Esophagus squamous epithelium (tissue), 5 donors: Measurements from ENCODE around the gene TFCP2. TPM values are rescaled to one million over a fixed set of nuclear protein-coding genes. Genes with fewer than 3 reads are reported as not detected.

Source experiments
- DNase-seq: peaks from one replicate; lab custom pipeline; 2025; lab: John Stamatoyannopoulos, UW
- H3K27ac ChIP-seq, 4 donors: fragments of 200-600 bp; sonication (generic); one replicate each; pipeline ENCODE4 v1.5.1; 2016 to 2019; ENCODE audit warnings: mild to moderate bottlenecking in 1 of 4
- H3K27me3 ChIP-seq, 4 donors: fragments of 200-600 bp; sonication (generic); 1 replicate in 3 of 4; 2 replicates in 1 of 4; pipeline versions ENCODE4 v1.5.1 to v1.6.0; 2017 to 2021; ENCODE audit warnings: antibody characterized with exemption in 1 of 4
- H3K36me3 ChIP-seq, 3 donors: fragments of 200-600 bp; sonication (generic); one replicate each; pipeline ENCODE4 v1.5.1; 2016 to 2019
- H3K4me1 ChIP-seq, 3 donors: fragments of 200-600 bp; sonication (generic); one replicate each; pipeline ENCODE4 v1.5.1; 2017 to 2019
- H3K4me3 ChIP-seq, 4 donors: fragments of 200-600 bp; sonication (generic); 1 replicate in 3 of 4; 2 replicates in 1 of 4; pipeline ENCODE4 v1.5.1; 2016 to 2019; ENCODE audit warnings: mild to moderate bottlenecking in 2 of 4, moderate library complexity in 1 of 4
- H3K9me3 ChIP-seq, 3 donors: fragments of 200-600 bp; sonication (generic); one replicate each; pipeline ENCODE4 v1.5.1; 2016 to 2019
- POLR2A ChIP-seq, 4 donors: fragments of 450-650 bp; IDR thresholded peaks; one replicate each; pipeline ENCODE4 v1.6.1; 2017; ENCODE audit warnings: antibody characterized with exemption in 4 of 4, mild to moderate bottlenecking in 4 of 4, moderate library complexity in 3 of 4
- WGBS, 2 donors: methylation state at CpG; one replicate each; pipeline ENCODE4 v1.1.5; 2018; 5-methylcytosine and 5-hydroxymethylcytosine counted together
- intact Hi-C: fragments of 100-400 bp; cut with DNase I; formaldehyde crosslinking; loops from one replicate; pipeline ENCODE4 v1.15.0; 2022
- total RNA-seq, 4 donors: library from RNA; depleted of rRNA; stranded (reverse); fragments of >200 nt; gene quantifications; one replicate each; pipeline ENCODE4 v1.1.0, GENCODE V29; 2016
- TF ChIP-seq, protein P1 (sequence below), 6 experiments: fragments of 450-650 bp in 4 of 6; fragments of 200-600 bp in 2 of 6; sonication (generic) in 2 of 6; IDR thresholded peaks; one replicate each; pipeline ENCODE4 v1.5.1; 2016 to 2019; ENCODE audit warnings: antibody characterized with exemption in 6 of 6, mild to moderate bottlenecking in 4 of 6, moderate library complexity in 4 of 6
- donor health status: DM: yes; HTN: yes; CAD: no.

TFCP2 gene
- total RNA-seq, 4 donors from 2014 or later, result 10.8 to 12.0 (median 11.7) TPM

DNA sequence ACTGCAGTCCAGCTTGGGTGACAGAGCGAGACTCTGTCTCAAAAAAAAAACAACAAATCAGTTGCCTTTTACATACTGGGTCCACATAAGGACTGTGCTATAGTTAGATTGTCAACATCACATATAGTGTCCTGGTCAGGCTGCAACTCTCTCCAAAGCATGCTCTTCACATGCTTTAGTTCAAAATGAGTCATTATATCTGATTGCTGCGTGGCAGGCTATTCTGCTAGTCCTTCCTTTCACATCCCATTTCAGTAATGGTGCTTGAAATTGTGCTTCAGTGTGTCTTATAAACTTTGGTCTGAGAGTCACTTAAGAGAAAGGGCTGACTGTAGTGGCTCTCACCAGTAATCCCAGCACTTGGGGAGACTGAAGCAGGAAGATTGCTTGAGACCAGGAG lies 117.9 kb downstream of the TFCP2 start:
- TF ChIP-seq, protein P1, sequence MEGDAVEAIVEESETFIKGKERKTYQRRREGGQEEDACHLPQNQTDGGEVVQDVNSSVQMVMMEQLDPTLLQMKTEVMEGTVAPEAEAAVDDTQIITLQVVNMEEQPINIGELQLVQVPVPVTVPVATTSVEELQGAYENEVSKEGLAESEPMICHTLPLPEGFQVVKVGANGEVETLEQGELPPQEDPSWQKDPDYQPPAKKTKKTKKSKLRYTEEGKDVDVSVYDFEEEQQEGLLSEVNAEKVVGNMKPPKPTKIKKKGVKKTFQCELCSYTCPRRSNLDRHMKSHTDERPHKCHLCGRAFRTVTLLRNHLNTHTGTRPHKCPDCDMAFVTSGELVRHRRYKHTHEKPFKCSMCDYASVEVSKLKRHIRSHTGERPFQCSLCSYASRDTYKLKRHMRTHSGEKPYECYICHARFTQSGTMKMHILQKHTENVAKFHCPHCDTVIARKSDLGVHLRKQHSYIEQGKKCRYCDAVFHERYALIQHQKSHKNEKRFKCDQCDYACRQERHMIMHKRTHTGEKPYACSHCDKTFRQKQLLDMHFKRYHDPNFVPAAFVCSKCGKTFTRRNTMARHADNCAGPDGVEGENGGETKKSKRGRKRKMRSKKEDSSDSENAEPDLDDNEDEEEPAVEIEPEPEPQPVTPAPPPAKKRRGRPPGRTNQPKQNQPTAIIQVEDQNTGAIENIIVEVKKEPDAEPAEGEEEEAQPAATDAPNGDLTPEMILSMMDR (IDR thresholded peaks at IDR 0.05), result no peak
- no peak for TF ChIP-seq POLR2A (IDR thresholded peaks at IDR 0.05)
- no peaks in the 10 kb centered on the region for H3K9me3 ChIP-seq
- intact Hi-C loops, result no loop called here
- peaks cover 0 to 6% (median 0%) of the 10 kb centered on the region in 3 donors for H3K4me1 ChIP-seq
- H3K36me3 ChIP-seq, result peaks cover 19 to 100% (median 41%) of the 10 kb centered on the region in 3 donors
- WGBS, 2 donors, result 78 to 95% methylated on average over 2 of the region's 2 CpGs
- H3K27me3 ChIP-seq, result no peaks in the 10 kb centered on the region
- H3K4me3 ChIP-seq, result no peak overlapping the region
- DNase-seq, result no peak
- no peak overlapping the region for H3K27ac ChIP-seq

GRCh38 chr12:51051787-51052186 lies 121.1 kb downstream of the TFCP2 start:
- DNase-seq, result no peak
- H3K36me3 ChIP-seq, result peaks cover 1 to 69% (median 13%) of the 10 kb centered on the region in 3 donors
- H3K4me3 ChIP-seq, result no peak overlapping the region
- WGBS, 2 donors, result 68 to 77% methylated on average over 4 of the region's 4 CpGs
- H3K27ac ChIP-seq, result no peak overlapping the region
- no peaks in the 10 kb centered on the region for H3K9me3 ChIP-seq
- peaks cover 6 to 32% (median 16%) of the 10 kb centered on the region in 3 donors for H3K4me1 ChIP-seq
- TF ChIP-seq POLR2A (IDR thresholded peaks at IDR 0.05), result no peak
- TF ChIP-seq, protein P1 (IDR thresholded peaks at IDR 0.05), result no peak
- intact Hi-C loops, result no loop called here
- H3K27me3 ChIP-seq, result no peaks in the 10 kb centered on the region

GRCh38 chr12:51049525-51049924 lies 123.4 kb downstream of the TFCP2 start:
- peak overlapping the region in 2 of 4 donors; percentile 92 to 98 for H3K27ac ChIP-seq
- no peaks in the 10 kb centered on the region for H3K27me3 ChIP-seq
- H3K36me3 ChIP-seq, result peaks cover 0 to 46% (median 3%) of the 10 kb centered on the region in 3 donors
- no peak for DNase-seq
- WGBS, 2 donors, result 45 to 71% methylated on average over 3 of the region's 3 CpGs
- intact Hi-C loops, result no loop called here
- peaks cover 6 to 32% (median 16%) of the 10 kb centered on the region in 3 donors for H3K4me1 ChIP-seq
- peak overlapping the region in 3 of 4 donors; percentile 76 to 83 (median 81) for H3K4me3 ChIP-seq
- H3K9me3 ChIP-seq, result no peaks in the 10 kb centered on the region
- TF ChIP-seq, protein P1 (IDR thresholded peaks at IDR 0.05), result no peak
- no peak for TF ChIP-seq POLR2A (IDR thresholded peaks at IDR 0.05)

DNA sequence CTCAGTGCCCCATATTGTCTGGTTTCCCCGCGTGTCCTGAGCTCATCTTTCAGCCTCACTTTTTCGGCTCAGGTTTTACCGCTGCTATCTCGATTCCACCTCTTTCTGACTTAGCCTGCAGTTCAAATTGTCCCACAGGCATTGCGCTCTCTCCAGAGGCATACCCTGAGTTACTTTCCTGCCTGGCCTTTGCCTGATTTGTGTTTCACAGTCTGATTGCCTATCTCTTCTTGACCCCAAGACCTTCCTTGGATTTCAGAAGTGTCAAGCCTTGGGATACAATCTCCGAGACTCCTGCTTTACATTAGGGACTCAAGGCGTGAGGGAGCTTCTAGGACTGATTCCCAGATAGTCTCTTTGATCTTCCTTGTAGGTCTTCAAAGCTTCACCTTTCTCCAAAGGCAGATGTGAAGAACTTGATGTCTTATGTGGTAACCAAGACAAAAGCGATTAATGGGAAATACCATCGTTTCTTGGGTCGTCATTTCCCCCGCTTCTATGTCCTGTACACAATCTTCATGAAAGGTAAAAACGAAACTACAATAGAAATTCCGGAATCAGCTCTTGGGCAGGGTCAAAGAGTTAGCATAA lies 124.2 kb downstream of the TFCP2 start:
- H3K27me3 ChIP-seq, result no peaks in the 10 kb centered on the region

More for the DNA sequence above, 124.2 kb downstream of the TFCP2 start:
- Histone ChIP-seq H3K36me3 (peaks cover 0 to 39% (median 3%) of the 10 kb centered on the region in 3 donors), H3K4me1 (peaks cover 6 to 32% (median 16%) of the 10 kb centered on the region in 3 donors), H3K9me3 (no peaks in the 10 kb centered on the region), H3K4me3 (peak overlapping the region; percentile 76 to 83 (median 80)), H3K27ac (peak overlapping the region; percentile 92 to 99 (median 97))
- intact Hi-C loops, result no loop called here
- 17 to 18% methylated on average over 14 of the region's 14 CpGs for WGBS, 2 donors
- TF ChIP-seq, protein P1 (IDR thresholded peaks at IDR 0.05), result no peak
- no peak for TF ChIP-seq POLR2A (IDR thresholded peaks at IDR 0.05)
- no peak for DNase-seq
